ENCODE results near the gene MAST4. TPM values are rescaled to one million over a fixed set of nuclear protein-coding genes. Genes with fewer than 3 reads are reported as not detected.

Gene MAST4
- total RNA-seq, 1 donor from 2014 or later: 0.99 TPM

- H3K27me3 Mint-ChIP-seq (ENCODE audit: insufficient read depth, low read depth): no peaks in the 10 kb centered on the region
- H3K36me3 Mint-ChIP-seq: no peaks in the 10 kb centered on the region
- H3K27ac Mint-ChIP-seq: no peak overlapping the region
- H3K79me2 ChIP-seq (ENCODE audit: low read depth): no peaks in the 10 kb centered on the region
- H3K9ac ChIP-seq: no peak overlapping the region
- TF ChIP-seq CTCF (IDR thresholded peaks at IDR 0.05) (no peak), EZH2 (IDR thresholded peaks at IDR 0.05) (no peak), EZH2phosphoT487 (IDR thresholded peaks at IDR 0.05) (no peak)
- no peak for DNase-seq (ENCODE audit: low spot score)
- H3F3A ChIP-seq (ENCODE audit: low read depth): no peaks in the 10 kb centered on the region
- no peaks in the 10 kb centered on the region for H3K9me3 Mint-ChIP-seq
- H3K27ac ChIP-seq: no peak overlapping the region
- H3K4me3 ChIP-seq: no peak overlapping the region
- peaks cover under 1% of the 10 kb centered on the region for H3K27me3 ChIP-seq
- H2AFZ ChIP-seq (replicated peaks): peak overlapping the region; percentile 51
- H3K4me2 ChIP-seq: no peak overlapping the region
- H3K4me3 Mint-ChIP-seq: no peak overlapping the region
- H4K20me1 ChIP-seq (ENCODE audit: low read depth): no peaks in the 10 kb centered on the region
- H3K9me3 ChIP-seq (ENCODE audit: low read depth): no peaks in the 10 kb centered on the region
- H3K4me1 Mint-ChIP-seq: peaks cover 32% of the 10 kb centered on the region
- no peaks in the 10 kb centered on the region for H3K36me3 ChIP-seq
- H3K4me1 ChIP-seq: peaks cover 14% of the 10 kb centered on the region
These were observed 414.7 kb downstream of the MAST4 start for GRCh38 chr5:67010684-67011409.

- Histone ChIP-seq H3K9ac (no peak overlapping the region), H2AFZ (replicated peaks) (peak overlapping the region; percentile 51), H3K27ac (no peak overlapping the region), H3K9me3 (ENCODE audit: low read depth) (no peaks in the 10 kb centered on the region), H3K4me2 (no peak overlapping the region), H3K36me3 (no peaks in the 10 kb centered on the region), H4K20me1 (ENCODE audit: low read depth) (no peaks in the 10 kb centered on the region), H3K79me2 (ENCODE audit: low read depth) (no peaks in the 10 kb centered on the region), H3F3A (ENCODE audit: low read depth) (no peaks in the 10 kb centered on the region), H3K27me3 (no peaks in the 10 kb centered on the region), H3K4me1 (peaks cover 16% of the 10 kb centered on the region), H3K4me3 (no peak overlapping the region)
- no peaks in the 10 kb centered on the region for H3K27me3 Mint-ChIP-seq (ENCODE audit: insufficient read depth, low read depth)
- DNase-seq (ENCODE audit: low spot score): no peak
- no peaks in the 10 kb centered on the region for H3K9me3 Mint-ChIP-seq
- H3K36me3 Mint-ChIP-seq: no peaks in the 10 kb centered on the region
- H3K27ac Mint-ChIP-seq: no peak overlapping the region
- no peak overlapping the region for H3K4me3 Mint-ChIP-seq
- TF ChIP-seq EZH2phosphoT487 (IDR thresholded peaks at IDR 0.05): no peak
- TF ChIP-seq CTCF (IDR thresholded peaks at IDR 0.05): no peak
- no peak for TF ChIP-seq EZH2 (IDR thresholded peaks at IDR 0.05)
- peaks cover 27% of the 10 kb centered on the region for H3K4me1 Mint-ChIP-seq
These were observed 415.2 kb downstream of the MAST4 start for GRCh38 chr5:67011422-67011821.

GRCh38 chr5:67012171-67012570, 416.0 kb downstream of the MAST4 start:
- H3K36me3 ChIP-seq: no peaks in the 10 kb centered on the region
- no peak overlapping the region for H3K4me3 ChIP-seq
- Mint-ChIP-seq H3K27me3 (ENCODE audit: insufficient read depth, low read depth) (no peaks in the 10 kb centered on the region), H3K9me3 (no peaks in the 10 kb centered on the region), H3K4me1 (peaks cover 27% of the 10 kb centered on the region), H3K4me3 (no peak overlapping the region), H3K27ac (no peak overlapping the region), H3K36me3 (no peaks in the 10 kb centered on the region)
- peaks cover 16% of the 10 kb centered on the region for H3K4me1 ChIP-seq
- no peak for DNase-seq (ENCODE audit: low spot score)
- no peaks in the 10 kb centered on the region for H3K9me3 ChIP-seq (ENCODE audit: low read depth)
- H3K4me2 ChIP-seq: no peak overlapping the region
- H3K79me2 ChIP-seq (ENCODE audit: low read depth): no peaks in the 10 kb centered on the region
- no peaks in the 10 kb centered on the region for H3F3A ChIP-seq (ENCODE audit: low read depth)
- no peaks in the 10 kb centered on the region for H3K27me3 ChIP-seq
- no peak overlapping the region for H3K9ac ChIP-seq
- no peaks in the 10 kb centered on the region for H4K20me1 ChIP-seq (ENCODE audit: low read depth)
- H3K27ac ChIP-seq: no peak overlapping the region
- H2AFZ ChIP-seq (replicated peaks): no peak overlapping the region
- TF ChIP-seq EZH2phosphoT487 (IDR thresholded peaks at IDR 0.05) (no peak), CTCF (IDR thresholded peaks at IDR 0.05) (no peak), EZH2 (IDR thresholded peaks at IDR 0.05) (no peak)

Measured in neural progenitor cell (in vitro differentiated cells).